Renal cortical epithelial cell (primary cell): ENCODE results near the gene ACACA. TPM values are rescaled to one million over a fixed set of nuclear protein-coding genes. Genes with fewer than 3 reads are reported as not detected.
"Not testable (repeated sequence)": the region's sequence is repeated elsewhere in the genome, so short reads cannot be mapped to it uniquely, and the experiment has no call there.

Source experiments
- DNase-seq: peaks from one replicate; pipeline ENCODE4 v3.0.0-alpha.2; 2011; ENCODE audit warnings: low read depth
- total RNA-seq: library from RNA; depleted of rRNA; stranded (reverse); fragments of >200 nt; gene quantifications from 2 replicates; pipeline ENCODE4 v1.2.3, GENCODE V29; 2014

ACACA gene
- total RNA-seq, 1 donor from 2014 or later: 77.5 TPM

DNA sequence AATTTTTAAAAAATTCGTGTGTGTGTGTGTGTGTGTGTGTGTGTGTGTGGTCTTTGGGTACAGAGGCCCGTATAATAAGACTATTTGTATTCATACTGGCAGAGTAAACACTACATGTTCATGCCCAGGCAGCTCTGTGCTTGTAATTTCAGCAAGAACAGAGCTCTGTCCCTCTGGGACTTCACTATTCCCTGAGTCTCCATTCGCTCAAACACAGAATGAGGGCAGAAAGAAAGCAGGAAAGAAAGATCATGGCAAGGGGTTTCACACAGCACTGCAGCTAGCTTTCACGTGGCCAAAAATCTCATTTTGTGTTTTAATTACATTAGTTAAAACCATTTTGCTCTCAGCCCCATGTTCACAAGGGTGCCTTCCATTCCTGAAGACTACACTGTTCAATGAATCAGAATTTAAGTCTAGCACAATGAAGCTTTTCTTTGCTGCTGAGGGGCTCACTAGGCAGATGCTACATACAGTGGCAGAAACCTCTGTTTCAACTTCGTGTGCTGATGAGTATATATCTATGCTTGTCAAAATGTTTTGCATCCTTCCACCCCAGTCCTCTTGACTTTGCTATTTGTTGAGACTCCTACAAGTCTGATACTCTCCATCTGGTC is 229.3 kb downstream of the ACACA start:
- peak; percentile 59 for DNase-seq

DNA sequence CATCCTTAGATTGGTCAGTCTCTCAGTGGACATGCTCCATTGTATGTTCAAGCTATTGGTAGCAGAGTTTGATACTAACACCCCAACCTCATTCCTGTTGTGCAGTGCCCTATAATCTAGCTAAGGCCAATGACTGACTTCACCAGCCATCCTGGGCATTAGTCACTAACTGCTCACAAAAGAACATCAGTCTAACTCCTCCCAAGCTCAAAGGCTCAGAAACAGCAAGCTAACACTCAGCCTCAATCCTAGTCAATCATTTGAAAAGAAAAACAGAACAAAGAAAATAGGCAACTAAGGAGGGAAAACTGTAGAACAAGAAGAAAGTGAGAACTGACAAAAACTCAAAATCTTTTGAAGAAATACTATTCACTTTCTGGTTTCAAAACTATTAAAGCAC is 229.9 kb downstream of the ACACA start:
- DNase-seq: peak; percentile 88

DNA sequence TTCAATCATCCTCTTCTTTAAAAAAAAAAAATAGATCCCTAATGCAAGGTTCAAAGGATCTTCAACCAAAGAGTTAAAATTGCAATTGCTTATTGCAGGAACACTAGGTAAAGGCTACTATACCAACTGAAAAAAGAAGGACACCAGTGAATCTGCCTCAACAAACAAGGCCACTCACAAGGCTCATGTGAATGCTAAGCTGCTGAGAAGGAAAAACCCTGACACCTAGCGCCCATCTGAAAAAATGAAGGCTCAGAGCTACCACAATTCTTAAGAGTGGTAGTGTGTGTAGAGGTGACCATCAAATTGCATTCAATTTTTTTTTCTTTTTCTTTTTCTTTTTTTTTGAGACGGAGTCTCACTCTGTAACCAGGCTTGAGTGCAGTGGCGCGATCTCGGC is 232.4 kb downstream of the ACACA start:
- peak; percentile 52 for DNase-seq

DNA sequence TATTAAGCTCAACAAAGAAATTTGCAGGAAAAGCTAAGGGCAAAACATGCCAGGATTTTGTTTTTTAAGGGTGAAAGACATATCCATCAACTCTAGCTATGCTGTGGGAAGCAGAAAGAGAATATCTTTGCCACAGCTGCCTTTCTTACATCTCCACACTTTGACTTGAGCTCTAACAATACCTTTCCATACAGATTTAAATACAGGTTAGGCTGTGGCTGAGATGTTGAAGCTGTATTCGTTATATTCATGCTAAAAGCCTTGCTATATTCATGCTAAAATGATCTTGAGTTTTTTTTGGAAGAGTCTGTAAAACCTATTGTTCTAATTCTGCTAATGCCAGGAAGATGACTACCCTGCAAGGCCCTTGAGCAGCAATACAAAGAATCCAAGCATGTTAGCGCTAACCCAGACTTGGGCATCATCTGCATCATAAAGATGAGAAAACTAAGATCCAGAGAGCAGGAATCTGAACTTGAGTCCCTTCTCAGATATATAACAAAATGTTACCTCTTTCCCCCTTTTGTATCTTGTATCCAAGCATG is 235.7 kb downstream of the ACACA start:
- DNase-seq: no peak

DNA sequence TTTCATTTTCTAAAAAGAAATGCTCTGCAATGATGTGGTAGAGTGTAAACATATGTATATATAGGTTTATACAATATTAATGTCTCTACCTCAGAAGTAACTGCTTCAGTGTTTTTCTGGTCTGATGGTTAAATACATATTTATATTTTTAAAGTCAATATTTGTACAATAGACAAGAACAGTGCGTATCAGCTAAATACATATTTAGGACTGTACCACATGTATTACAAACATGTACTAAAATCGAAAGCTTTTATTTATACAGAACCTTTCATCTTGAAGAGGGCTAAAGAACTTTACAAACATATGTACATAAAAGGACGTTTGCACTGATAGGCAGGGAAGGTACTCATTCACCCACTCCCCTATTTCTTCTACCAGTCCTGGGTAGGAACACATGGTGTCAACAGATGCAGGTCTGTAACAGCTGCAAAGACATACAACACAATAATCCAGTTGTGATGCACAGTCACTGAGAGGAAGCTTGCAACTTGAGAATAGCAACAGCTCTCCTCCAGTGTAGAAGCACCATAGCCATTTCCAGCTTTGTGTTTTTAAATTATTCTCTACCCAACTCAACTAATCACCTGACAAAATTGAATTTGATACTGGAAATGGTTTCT is 237.8 kb downstream of the ACACA start:
- no peak for DNase-seq

DNA sequence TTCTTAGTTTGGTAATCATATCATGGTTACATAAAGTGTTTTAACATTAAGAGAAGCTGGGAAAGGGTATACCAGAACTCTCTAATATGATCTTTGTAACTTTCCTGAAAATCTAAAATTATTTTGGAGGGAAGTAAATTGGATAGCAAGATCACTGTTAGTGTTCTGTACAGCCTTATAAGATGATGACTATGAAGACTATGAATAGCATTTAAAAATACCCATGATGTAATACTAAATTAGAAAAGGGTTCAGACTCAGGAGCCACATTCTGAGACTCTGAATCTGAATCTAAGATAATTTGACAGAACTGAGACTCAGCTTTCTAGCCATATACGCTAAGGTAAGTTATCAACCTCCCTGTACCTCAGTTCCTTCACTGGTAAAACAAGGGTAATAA is 238.9 kb downstream of the ACACA start:
- no peak for DNase-seq

DNA sequence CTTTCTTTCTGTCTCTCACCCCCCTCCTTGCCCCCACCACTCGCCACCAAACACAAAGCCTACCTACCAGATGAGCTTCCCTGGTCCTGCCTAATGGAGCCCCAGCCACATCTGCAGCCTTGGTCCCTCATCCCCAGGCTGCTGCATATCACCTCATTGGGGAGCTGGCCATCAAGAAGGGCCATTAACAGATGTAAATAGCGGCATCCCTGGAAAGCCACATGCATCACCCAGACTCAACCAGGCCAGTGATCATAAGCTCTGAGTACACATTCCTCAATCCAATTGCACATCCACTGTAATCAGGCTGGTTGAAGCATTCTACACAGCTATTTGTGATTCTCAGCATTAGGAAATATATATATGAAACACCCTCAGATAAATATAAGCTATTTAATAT is 242.6 kb downstream of the ACACA start:
- DNase-seq: no peak

DNA sequence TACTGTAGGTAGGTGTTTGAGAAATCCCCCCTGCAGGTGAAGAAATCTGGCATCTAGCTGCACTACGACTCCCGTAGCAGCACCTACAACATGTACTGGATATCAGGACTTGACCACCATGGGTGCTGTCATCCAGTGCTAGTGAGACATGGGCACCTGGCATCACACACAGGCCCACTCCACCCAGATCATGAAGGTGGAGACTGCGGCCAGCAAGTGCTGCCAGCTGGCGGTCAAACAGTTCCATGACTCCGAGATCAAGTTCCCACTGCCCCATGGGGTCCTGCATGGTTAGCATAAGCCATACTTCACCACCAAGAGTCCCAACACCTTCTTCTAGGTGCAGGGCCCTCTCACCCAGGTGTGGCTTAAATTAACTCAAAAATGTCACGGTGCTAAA is 243.8 kb downstream of the ACACA start:
- no peak for DNase-seq

DNA sequence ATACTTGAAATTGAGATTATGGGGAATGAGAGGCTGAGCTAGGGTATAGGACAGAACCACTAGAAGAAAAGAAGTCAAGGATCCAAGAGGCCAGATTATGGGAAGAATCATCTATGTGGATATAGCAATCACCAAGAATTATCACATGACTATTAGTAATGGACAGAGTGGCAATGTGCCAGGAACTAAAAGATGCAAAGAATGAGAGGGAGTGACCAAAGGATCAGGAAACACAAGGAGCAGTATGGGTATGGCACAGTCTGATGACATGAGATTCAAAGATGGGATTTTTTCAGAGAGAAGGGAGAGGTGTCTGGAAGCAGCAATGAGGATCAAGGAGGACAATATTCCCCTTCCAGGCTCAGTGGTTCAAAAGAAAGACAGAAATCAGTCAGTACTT is 245.7 kb downstream of the ACACA start:
- DNase-seq: peak; percentile 39

DNA sequence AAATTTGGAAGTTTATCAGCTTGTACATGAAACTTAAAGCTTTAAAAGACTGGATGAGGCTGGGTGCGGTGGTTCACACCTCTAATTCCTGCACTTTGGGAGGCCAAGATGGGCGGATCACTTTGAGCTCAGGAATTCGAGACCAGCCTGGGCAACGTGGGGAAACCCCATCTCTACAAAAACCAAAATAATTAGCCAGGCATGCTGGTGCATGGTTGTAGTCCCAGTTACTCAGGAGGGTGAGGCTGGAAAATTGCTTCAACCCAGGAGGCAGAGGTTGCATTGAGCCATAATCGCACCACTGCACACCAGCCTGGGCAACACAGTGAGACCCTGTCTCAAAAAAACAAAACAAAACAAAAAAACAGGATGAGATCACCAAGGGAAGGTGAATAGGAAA is 248.3 kb downstream of the ACACA start:
- DNase-seq: no peak

DNA sequence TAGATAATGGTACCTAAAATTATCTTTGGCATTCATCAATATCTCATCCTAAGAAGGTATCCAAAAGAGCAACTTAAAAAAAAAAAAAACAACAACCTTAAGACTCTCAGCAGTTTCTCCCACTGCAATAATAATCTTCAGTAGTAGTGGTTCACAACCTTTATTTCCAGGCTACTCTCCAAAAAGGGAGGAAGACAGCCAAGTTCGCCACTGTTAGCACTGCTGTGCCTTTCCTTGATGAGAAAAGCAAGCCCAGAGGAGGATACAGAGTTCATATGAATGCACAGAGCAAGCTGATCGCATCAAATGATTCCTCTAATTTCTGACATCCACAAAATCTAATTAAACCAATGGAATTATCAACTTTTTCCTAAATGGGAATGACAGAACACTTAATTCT is 258.5 kb downstream of the ACACA start:
- DNase-seq: no peak

DNA sequence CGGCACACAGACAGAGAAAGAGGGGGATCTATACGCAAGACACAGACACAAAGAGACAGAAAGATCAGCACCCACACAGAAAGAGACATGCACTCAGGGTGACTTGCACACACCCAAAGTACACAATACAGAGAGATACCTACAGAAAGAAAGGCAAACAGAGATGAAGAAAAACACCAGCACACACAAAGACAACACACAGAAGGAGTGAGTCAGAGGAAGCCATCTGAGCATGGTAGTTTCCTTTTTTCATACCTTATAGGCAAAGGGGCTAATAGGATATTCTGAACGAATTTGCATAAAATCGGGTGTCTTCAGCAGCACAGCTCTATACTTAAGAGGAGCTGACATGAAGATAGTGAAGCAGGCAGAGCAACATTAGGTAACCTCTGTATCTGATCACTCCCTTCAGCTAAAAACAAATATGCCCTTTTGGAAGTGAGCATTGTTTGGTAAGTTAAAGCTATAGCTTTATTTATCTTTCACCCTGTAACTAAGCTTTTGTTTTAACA is 259.3 kb downstream of the ACACA start:
- peak; percentile 50 for DNase-seq

DNA sequence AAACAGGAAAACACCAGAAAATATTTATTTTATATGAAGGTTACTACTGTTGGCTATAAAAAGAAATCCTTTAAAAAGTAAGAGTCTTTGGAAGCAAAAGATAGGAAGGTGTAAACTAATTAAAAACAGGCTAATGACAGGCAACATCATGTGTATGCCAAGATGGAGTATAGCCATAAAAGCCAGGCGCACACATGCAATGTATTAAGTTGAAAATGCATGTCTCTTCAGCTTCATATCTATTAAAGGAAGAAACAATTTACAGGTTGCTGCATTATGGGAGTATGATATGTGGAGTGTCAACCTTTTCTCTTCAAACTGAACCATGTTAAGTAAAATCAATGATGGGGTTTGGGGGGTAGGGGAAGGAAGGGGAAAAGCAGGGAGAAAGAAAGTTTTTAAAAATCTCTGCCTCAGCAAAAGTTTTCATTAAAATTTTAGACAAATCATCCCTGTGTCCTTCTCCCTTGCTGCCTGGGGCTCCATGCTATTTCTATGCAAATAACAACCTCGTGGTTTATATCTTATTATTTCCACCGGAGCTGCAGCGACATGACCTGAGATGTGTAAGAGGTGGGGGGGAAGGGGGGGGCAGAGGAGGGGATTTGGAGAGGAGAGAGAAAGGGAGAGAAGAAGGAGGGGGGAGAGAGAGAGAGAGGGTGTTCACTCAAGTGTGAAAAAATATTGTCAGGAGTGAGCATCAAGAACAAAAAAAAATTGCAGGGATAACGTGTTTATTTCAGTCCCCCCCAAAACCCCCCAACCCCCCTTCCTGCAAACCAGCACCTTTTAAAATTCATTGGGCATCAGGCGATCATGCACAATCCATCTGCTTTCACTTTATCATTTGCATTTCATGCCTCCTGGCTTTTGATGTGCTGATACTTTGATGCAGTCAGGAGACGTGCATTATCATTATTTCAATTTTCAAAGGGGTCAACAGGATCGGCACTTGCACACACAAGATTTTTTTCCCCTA is 260.3 kb downstream of the ACACA start:
- no peak for DNase-seq

DNA sequence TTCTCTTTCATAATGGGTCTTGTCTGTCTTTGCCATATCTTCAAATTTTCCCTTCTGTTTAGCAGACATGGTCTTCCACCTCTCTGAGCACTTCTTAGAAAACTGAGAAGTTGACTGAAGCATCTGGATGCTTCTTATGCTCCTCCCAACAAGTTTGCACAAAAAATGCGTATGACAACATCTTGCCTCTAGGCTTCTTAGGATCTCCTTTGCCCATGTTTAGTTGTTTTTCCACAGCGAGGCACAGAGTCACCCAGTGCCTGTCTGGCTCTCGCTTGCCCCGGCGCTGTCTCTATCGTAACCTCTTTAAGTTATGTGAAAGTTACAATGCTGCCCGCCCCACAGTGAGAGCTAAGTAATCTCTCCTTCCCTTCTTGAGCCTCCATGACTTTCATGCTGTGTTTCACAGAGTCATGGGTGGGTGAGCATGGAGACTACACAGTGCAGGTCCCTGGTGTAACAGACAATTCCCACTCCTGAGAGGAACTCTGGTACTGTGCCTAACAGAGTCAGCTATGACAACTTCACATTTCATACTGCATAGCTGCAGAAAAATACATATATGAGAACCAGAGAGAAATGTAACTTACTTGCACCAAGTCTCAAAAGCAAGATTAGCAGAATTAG is 262.4 kb downstream of the ACACA start:
- DNase-seq: no peak

DNA sequence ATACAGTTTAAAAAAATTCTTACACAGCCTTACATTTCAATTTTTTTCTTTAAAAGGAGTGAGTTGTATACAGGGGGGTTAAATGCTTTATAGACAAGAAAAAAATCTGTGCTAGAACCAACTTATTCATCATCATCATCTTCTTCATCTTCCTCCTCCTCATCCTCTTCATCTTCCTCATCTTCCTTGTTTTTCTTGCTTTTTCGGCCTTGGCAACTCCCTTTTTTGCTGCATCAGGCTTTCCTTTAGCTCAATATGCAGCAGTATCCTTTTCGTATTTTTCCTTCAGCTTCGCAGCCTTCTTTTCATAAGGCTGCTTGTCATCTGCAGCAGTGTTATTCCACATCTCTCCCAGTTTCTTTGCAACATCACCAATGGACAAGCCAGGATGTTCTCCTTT is 263.1 kb downstream of the ACACA start:
- DNase-seq: not testable (repeated sequence)

DNA sequence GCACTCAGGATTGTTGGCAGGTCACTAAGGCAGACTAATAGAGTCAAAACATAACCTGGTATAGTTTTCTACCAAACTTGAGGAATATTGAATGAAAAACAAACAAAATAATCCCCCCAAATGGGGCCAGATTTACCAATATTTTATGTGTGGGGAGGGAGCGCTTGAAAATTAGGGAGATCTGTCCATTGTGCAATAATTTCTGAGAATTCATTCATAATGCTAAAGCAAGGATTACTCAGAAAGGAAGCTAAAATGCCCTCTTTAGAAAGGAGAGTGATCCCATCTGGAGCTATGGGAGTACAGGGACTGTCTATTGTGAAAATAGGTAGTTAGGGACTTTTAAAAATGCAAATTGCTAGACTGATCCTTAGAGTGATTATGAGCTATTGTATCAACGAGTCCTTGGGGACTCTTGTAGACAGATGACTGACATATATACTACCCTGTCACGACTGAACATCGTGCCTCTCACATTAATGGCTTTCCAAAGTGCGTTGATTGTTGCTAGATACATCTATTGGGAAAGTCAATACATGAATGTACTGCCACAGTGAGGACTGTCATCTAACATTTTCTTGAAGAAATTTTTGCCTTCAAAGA is 264.2 kb downstream of the ACACA start:
- DNase-seq: no peak

DNA sequence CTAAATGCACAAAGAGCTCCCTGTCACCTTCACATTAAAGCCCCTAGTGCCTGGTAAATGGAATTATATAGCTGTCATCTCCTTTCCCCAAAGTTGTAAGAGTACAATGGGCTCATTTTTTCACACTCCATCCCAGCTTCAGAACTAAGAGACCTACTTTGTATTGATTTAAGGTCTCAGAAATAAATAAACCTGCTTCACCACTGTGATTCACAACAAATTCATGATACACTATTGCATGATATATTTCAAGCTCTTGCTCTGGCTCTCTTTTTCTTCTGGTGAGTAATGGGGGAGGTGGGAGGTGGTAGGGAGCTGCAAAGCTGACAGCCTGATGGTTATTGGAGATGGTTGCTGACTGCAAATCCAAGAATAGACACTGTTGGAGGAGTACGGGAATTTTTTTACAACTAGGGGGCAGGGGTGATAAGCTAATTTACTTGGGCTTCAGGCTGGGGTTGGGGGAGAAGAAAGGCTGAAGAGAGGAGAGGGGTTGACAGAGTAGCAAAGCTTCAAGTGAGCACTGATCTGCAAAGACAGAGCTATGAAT is 268.0 kb downstream of the ACACA start:
- no peak for DNase-seq

DNA sequence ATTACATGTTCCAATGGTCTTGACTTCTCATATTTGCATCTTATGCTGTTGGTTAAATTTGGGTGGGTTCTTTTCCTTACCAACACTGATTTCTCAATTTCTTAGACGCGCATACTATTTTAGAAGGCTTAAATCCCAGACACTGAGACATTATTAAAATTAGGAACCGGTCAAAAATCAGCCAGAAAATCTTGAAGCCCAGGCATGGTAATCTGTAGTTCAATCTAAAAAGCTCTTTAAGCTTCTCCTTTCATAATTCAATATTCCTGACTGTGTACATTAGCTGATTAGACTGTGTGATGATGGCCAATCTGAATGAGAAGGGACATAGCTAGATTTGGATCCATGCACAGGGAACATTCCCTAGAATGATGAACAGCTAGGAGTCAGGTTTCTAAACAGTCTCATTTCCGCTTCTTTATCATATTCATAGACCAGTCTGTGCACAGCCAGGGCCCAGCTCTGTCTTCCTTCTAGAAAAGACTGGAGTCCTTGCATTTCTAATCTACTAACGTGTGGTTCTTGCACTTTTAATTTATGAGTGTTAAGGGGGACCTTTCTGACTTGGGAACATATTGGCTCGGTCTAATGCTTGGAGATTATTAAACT is 268.6 kb downstream of the ACACA start:
- no peak for DNase-seq

DNA sequence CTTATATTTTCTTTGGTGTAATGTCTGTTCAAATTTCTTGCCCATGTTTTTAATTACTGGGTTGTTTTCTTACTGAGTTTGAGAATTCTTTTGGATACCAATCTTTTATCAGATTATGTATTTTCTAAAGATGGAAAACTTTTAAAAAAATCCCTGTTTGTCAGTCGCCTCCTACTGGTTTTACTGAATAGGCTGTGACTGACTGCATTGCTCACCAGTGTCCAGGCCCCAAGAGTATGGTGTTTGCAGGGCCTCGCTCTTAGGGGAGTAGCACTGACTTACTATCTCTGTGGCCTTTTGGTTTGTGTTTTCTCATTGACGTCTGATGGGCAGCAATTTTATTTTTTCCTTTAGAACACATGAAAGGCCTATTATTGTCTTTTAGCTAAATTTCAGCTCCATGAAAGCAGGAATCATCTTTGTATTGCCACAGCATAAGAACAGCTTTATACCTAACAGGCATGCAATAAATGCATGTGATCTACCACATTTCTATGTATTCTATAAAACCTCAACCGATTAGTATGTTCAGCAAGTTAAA is 269.5 kb downstream of the ACACA start:
- DNase-seq: no peak

DNA sequence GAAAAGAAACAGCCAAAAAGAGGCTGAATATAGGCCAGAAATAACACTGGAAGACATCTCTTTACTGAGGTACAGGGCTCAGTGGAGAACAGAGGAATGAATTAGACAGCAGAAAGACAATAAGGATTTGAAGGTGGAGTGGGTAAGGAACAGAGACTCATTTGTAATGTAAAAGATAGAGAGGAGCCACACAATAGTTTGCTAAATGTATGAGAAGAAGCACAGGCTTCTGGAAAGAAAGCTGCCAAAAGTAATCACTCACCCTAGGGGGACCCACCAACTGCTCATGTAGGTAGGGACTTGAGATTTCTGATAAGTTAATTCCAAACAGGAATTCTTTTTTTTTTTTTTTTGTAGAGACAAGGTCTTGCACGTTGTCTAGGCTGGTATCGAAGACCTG is 271.1 kb downstream of the ACACA start:
- no peak for DNase-seq
